Hepatocyte (in vitro differentiated cells): ENCODE measurements around the gene MED13L. TPM values are rescaled to one million over a fixed set of nuclear protein-coding genes. Genes with fewer than 3 reads are reported as not detected.

Experiments
- DNase-seq: peaks from one replicate; pipeline ENCODE4 v3.0.0-alpha.2; 2016; ENCODE audit warnings: low spot score
- H2AFZ ChIP-seq: fragments of 200-600 bp; sonication (generic); 2 replicates; pipeline ENCODE4 v1.6.0; 2016; ENCODE audit warnings: antibody characterized with exemption, mild to moderate bottlenecking
- H3K27ac ChIP-seq: fragments of 200-600 bp; sonication (generic); 2 replicates; pipeline ENCODE4 v1.5.1; 2016; ENCODE audit warnings: mild to moderate bottlenecking
- H3K27me3 ChIP-seq: fragments of 200-600 bp; sonication (generic); 2 replicates; pipeline ENCODE4 v1.6.1; 2016
- H3K36me3 ChIP-seq: fragments of 200-600 bp; sonication (generic); replicated peaks from 2 replicates; pipeline ENCODE4 v1.5.1; 2016; ENCODE audit warnings: low read depth; ENCODE audit not compliant: insufficient read depth
- H3K4me1 ChIP-seq: fragments of 200-600 bp; sonication (generic); 2 replicates; pipeline ENCODE4 v1.5.1; 2016; ENCODE audit warnings: mild to moderate bottlenecking, moderate library complexity; ENCODE audit not compliant: insufficient read depth
- H3K4me2 ChIP-seq: fragments of 200-600 bp; sonication (generic); 2 replicates; pipeline ENCODE4 v1.6.0; 2016
- H3K4me3 ChIP-seq: fragments of 200-600 bp; sonication (generic); 2 replicates; pipeline ENCODE4 v1.5.1; 2016; ENCODE audit warnings: mild to moderate bottlenecking
- H3K79me2 ChIP-seq: fragments of 200-600 bp; sonication (generic); 2 replicates; pipeline ENCODE4 v1.6.0; 2017; ENCODE audit warnings: mild to moderate bottlenecking
- H3K9me2 ChIP-seq: fragments of 200-600 bp; sonication (generic); replicated peaks from 2 replicates; pipeline ENCODE4 v1.6.0; 2017; ENCODE audit warnings: mild to moderate bottlenecking; ENCODE audit not compliant: insufficient read depth
- H3K9me3 ChIP-seq: fragments of 200-600 bp; sonication (generic); 2 replicates; pipeline ENCODE4 v1.5.1; 2016; ENCODE audit warnings: low read depth, mild to moderate bottlenecking
- H4K20me1 ChIP-seq: fragments of 200-600 bp; sonication (generic); 2 replicates; pipeline ENCODE4 v1.6.0; 2016; ENCODE audit warnings: mild to moderate bottlenecking; ENCODE audit not compliant: insufficient read depth, poor library complexity, severe bottlenecking
- CTCF ChIP-seq: fragments of 200-600 bp; sonication (generic); IDR thresholded peaks from 2 replicates; pipeline ENCODE4 v1.5.1; 2016; ENCODE audit warnings: antibody characterized with exemption, mild to moderate bottlenecking; ENCODE audit not compliant: poor library complexity
- EZH2 ChIP-seq: fragments of 200-600 bp; sonication (generic); IDR thresholded peaks from 2 replicates; pipeline ENCODE4 v1.6.1; 2016; ENCODE audit warnings: antibody characterized with exemption, mild to moderate bottlenecking, borderline replicate concordance
- EZH2phosphoT487 ChIP-seq: fragments of 200-600 bp; sonication (generic); IDR thresholded peaks from one replicate; pipeline ENCODE4 v1.6.1; 2018; ENCODE audit warnings: antibody characterized with exemption, mild to moderate bottlenecking, low read depth, moderate library complexity; ENCODE audit not compliant: unreplicated experiment, severe bottlenecking
- WGBS: methylation state at CpG from one replicate; pipeline ENCODE4 v1.1.6; 2016; ENCODE audit warnings: low lambda C conversion rate; ENCODE audit errors: missing lambda C conversion rate; 5-methylcytosine and 5-hydroxymethylcytosine counted together
- polyA plus RNA-seq: library from polyadenylated mRNA; unstranded; fragments of >200 nt; fragmentation: Nextera tagmentation; extraction: Ambion mirVana; gene quantifications from 2 replicates; pipeline ENCODE4 v1.2.1, GENCODE V29; 2016
- total RNA-seq: library from RNA; depleted of rRNA; stranded (reverse); fragments of >200 nt; gene quantifications from 2 replicates; pipeline ENCODE4 v1.2.3, GENCODE V29; 2014

The MED13L gene
- total and polyA plus RNA-seq, 2 experiments from 2014 or later = 23.7 to 135 TPM

GRCh38 chr12:116131176-116131575 is 146.3 kb downstream of the MED13L start:
- H3K4me1 ChIP-seq = peaks cover 24% of the 10 kb centered on the region
- peaks cover 100% of the 10 kb centered on the region for H3K79me2 ChIP-seq
- H3K4me2 ChIP-seq = no peak overlapping the region
- DNase-seq = no peak
- no peaks in the 10 kb centered on the region for H3K36me3 ChIP-seq
- H3K9me3 ChIP-seq = no peaks in the 10 kb centered on the region
- H2AFZ ChIP-seq = no peak overlapping the region
- WGBS = 91% methylated on average over 3 of the region's 3 CpGs
- H4K20me1 ChIP-seq = peaks cover 99% of the 10 kb centered on the region
- no peaks in the 10 kb centered on the region for H3K27me3 ChIP-seq
- H3K9me2 ChIP-seq = no peaks in the 10 kb centered on the region
- H3K4me3 ChIP-seq = no peak overlapping the region
- TF ChIP-seq EZH2 (no peak), CTCF (no peak)
- no peak overlapping the region for H3K27ac ChIP-seq

- Histone ChIP-seq H3K9me3 (no peaks in the 10 kb centered on the region), H3K9me2 (no peaks in the 10 kb centered on the region), H3K36me3 (no peaks in the 10 kb centered on the region), H2AFZ (no peak overlapping the region), H3K27ac (no peak overlapping the region), H4K20me1 (peaks cover 97% of the 10 kb centered on the region), H3K79me2 (peaks cover 100% of the 10 kb centered on the region), H3K4me3 (no peak overlapping the region), H3K4me2 (no peak overlapping the region), H3K4me1 (peaks cover 24% of the 10 kb centered on the region), H3K27me3 (no peaks in the 10 kb centered on the region)
- no peak for TF ChIP-seq EZH2
- TF ChIP-seq EZH2phosphoT487 = no peak
- no peak for TF ChIP-seq CTCF
- WGBS = 48% methylated on average over 1 of the region's 1 CpG
- no peak for DNase-seq
Observed at GRCh38 chr12:116130431-116130830, 147.1 kb downstream of the MED13L start.

GRCh38 chr12:116128779-116129178 is 148.7 kb downstream of the MED13L start:
- Histone ChIP-seq H3K4me3 (no peak overlapping the region), H3K79me2 (peaks cover 100% of the 10 kb centered on the region), H2AFZ (no peak overlapping the region), H3K27ac (no peak overlapping the region), H3K27me3 (no peaks in the 10 kb centered on the region), H3K9me2 (no peaks in the 10 kb centered on the region), H4K20me1 (peaks cover 93% of the 10 kb centered on the region), H3K36me3 (no peaks in the 10 kb centered on the region), H3K9me3 (no peaks in the 10 kb centered on the region), H3K4me2 (no peak overlapping the region), H3K4me1 (peaks cover 27% of the 10 kb centered on the region)
- 91% methylated on average over 1 of the region's 1 CpG for WGBS
- DNase-seq = no peak
- TF ChIP-seq EZH2 (no peak), CTCF (no peak), EZH2phosphoT487 (no peak)

- no peak overlapping the region for H2AFZ ChIP-seq
- H3K36me3 ChIP-seq = no peaks in the 10 kb centered on the region
- no peak overlapping the region for H3K27ac ChIP-seq
- H3K4me1 ChIP-seq = peaks cover 36% of the 10 kb centered on the region
- TF ChIP-seq EZH2phosphoT487 = no peak
- no peak for TF ChIP-seq EZH2
- TF ChIP-seq CTCF = no peak
- H3K27me3 ChIP-seq = no peaks in the 10 kb centered on the region
- no peak overlapping the region for H3K4me2 ChIP-seq
- H3K4me3 ChIP-seq = no peak overlapping the region
- H3K9me3 ChIP-seq = no peaks in the 10 kb centered on the region
- H4K20me1 ChIP-seq = peaks cover 93% of the 10 kb centered on the region
- DNase-seq = no peak
- peaks cover 100% of the 10 kb centered on the region for H3K79me2 ChIP-seq
- 63% methylated on average over 2 of the region's 2 CpGs for WGBS
- H3K9me2 ChIP-seq = no peaks in the 10 kb centered on the region
Observed at GRCh38 chr12:116127859-116128258, 149.6 kb downstream of the MED13L start.
